Gastroesophageal sphincter (tissue), 4 donors: ENCODE results near the gene RCBTB2. TPM values are rescaled to one million over a fixed set of nuclear protein-coding genes. Genes with fewer than 3 reads are reported as not detected.
A peak's percentile ranks its signal among the peaks of the same experiment; 100 is the strongest.

ENCODE experiments used
- ATAC-seq: fragments of 150-250 bp; one replicate; pipeline ENCODE4 v1.9.1; 2016; ENCODE audit warnings: mild to moderate bottlenecking, moderate library complexity
- H3K27ac ChIP-seq, 4 donors: fragments of 200-600 bp; sonication (generic) in 3 of 4; 1 replicate in 3 of 4; 2 replicates in 1 of 4; pipeline ENCODE4 v1.5.1; 2016 to 2019
- H3K27me3 ChIP-seq: fragments of 200-600 bp; sonication (generic); one replicate; pipeline ENCODE4 v1.5.1; 2019
- H3K36me3 ChIP-seq, 2 donors: fragments of 200-600 bp; sonication (generic); one replicate each; pipeline ENCODE4 v1.5.1; 2019; ENCODE audit warnings: control low read depth in 1 of 2
- H3K4me1 ChIP-seq, 3 donors: fragments of 200-600 bp; sonication (generic); 1 replicate in 2 of 3; 2 replicates in 1 of 3; pipeline ENCODE4 v1.5.1; 2016 to 2019; ENCODE audit warnings: control low read depth in 2 of 3
- H3K4me3 ChIP-seq, 2 donors: fragments of 200-600 bp; sonication (generic); one replicate each; pipeline ENCODE4 v1.5.1; 2019; ENCODE audit warnings: mild to moderate bottlenecking in 1 of 2, moderate library complexity in 1 of 2
- H3K9me3 ChIP-seq, 3 donors: fragments of 200-600 bp; sonication (generic); one replicate each; pipeline ENCODE4 v1.5.1; 2017 to 2019; ENCODE audit warnings: control low read depth in 2 of 3
- CTCF ChIP-seq, 4 experiments: fragments of 200-600 bp in 2 of 4; fragments of 450-650 bp in 2 of 4; sonication (generic) in 1 of 4; IDR thresholded peaks; one replicate each; pipeline ENCODE4 v1.5.1; 2017 to 2019; ENCODE audit warnings: antibody characterized with exemption in 4 of 4, mild to moderate bottlenecking in 2 of 4, moderate library complexity in 2 of 4
- EP300 ChIP-seq: sonication (generic); formaldehyde crosslinking; IDR thresholded peaks from one replicate; pipeline ENCODE4 v1.6.1; 2017; ENCODE audit warnings: antibody characterized with exemption, mild to moderate bottlenecking
- POLR2A ChIP-seq, 2 donors: fragments of 450-650 bp; IDR thresholded peaks; one replicate each; pipeline ENCODE4 v1.6.1; 2017; ENCODE audit warnings: antibody characterized with exemption in 2 of 2, mild to moderate bottlenecking in 2 of 2, moderate library complexity in 1 of 2
- POLR2AphosphoS5 ChIP-seq: sonication (generic); formaldehyde crosslinking; IDR thresholded peaks from one replicate; pipeline ENCODE4 v1.6.1; 2017; ENCODE audit warnings: antibody characterized with exemption
- WGBS, 2 donors: methylation state at CpG; one replicate each; pipeline ENCODE4 v1.1.5; 2018; ENCODE audit warnings: low coverage in 1 of 2; 5-methylcytosine and 5-hydroxymethylcytosine counted together
- total RNA-seq, 4 donors: library from RNA; depleted of rRNA; stranded (reverse); fragments of >200 nt; gene quantifications; one replicate each; pipeline ENCODE4 v1.1.0, GENCODE V29; 2016

RCBTB2 gene
- total RNA-seq, 4 donors from 2014 or later, result 14.9 to 26.1 (median 16.7) TPM

- Histone ChIP-seq H3K4me3 (no peak overlapping the region), H3K27ac (peak overlapping the region in 3 of 4 donors; percentile 31 to 61 (median 39)), H3K9me3 (no peaks in the 10 kb centered on the region), H3K27me3 (no peaks in the 10 kb centered on the region), H3K36me3 (no peaks in the 10 kb centered on the region), H3K4me1 (peaks cover 0 to 26% (median 7%) of the 10 kb centered on the region in 3 donors)
- TF ChIP-seq POLR2AphosphoS5 (no peak), POLR2A (IDR thresholded peaks at IDR 0.05) (no peak), EP300 (no peak), CTCF (IDR thresholded peaks at IDR 0.05) (no peak)
- ATAC-seq, result peak; percentile 55
- WGBS, 2 donors, result 61 to 65% methylated on average over 5 to 7 of the region's 7 CpGs
These were observed 46.5 kb upstream of the RCBTB2 start for GRCh38 chr13:48579165-48579918.

- TF ChIP-seq CTCF (IDR thresholded peaks at IDR 0.05), result no peak
- no peak for TF ChIP-seq POLR2AphosphoS5
- H3K4me1 ChIP-seq, result peaks cover 0 to 19% (median 7%) of the 10 kb centered on the region in 3 donors
- 65% methylated on average over 3 of the region's 3 CpGs; no CpG with 5 or more reads in 1 of the 2 donors for WGBS, 2 donors
- H3K27me3 ChIP-seq, result no peaks in the 10 kb centered on the region
- no peaks in the 10 kb centered on the region for H3K9me3 ChIP-seq
- H3K4me3 ChIP-seq, result no peak overlapping the region
- no peaks in the 10 kb centered on the region for H3K36me3 ChIP-seq
- no peak for ATAC-seq
- H3K27ac ChIP-seq, result peak overlapping the region in 3 of 4 donors; percentile 31 to 61 (median 39)
These were observed 45.8 kb upstream of the RCBTB2 start for GRCh38 chr13:48578516-48579164.

GRCh38 chr13:48576448-48577010 is 43.6 kb upstream of the RCBTB2 start:
- no peaks in the 10 kb centered on the region for H3K36me3 ChIP-seq
- H3K4me3 ChIP-seq, result no peak overlapping the region
- no peak overlapping the region for H3K27ac ChIP-seq
- TF ChIP-seq CTCF (IDR thresholded peaks at IDR 0.05), result no peak
- no peak for TF ChIP-seq POLR2A (IDR thresholded peaks at IDR 0.05)
- no peak for TF ChIP-seq POLR2AphosphoS5
- no peak for TF ChIP-seq EP300
- peaks cover 0 to 32% (median 12%) of the 10 kb centered on the region in 3 donors for H3K4me1 ChIP-seq
- WGBS, 2 donors, result 79 to 80% methylated on average over 5 of the region's 5 CpGs
- H3K9me3 ChIP-seq, result no peaks in the 10 kb centered on the region
- ATAC-seq, result no peak
- no peaks in the 10 kb centered on the region for H3K27me3 ChIP-seq

- no peaks in the 10 kb centered on the region for H3K27me3 ChIP-seq
- no peaks in the 10 kb centered on the region for H3K9me3 ChIP-seq
- no peak for ATAC-seq
- no peak overlapping the region for H3K4me3 ChIP-seq
- no peak for TF ChIP-seq CTCF (IDR thresholded peaks at IDR 0.05)
- no peak for TF ChIP-seq POLR2A (IDR thresholded peaks at IDR 0.05)
- no peak for TF ChIP-seq POLR2AphosphoS5
- TF ChIP-seq EP300, result no peak
- 90 to 94% methylated on average over 3 to 5 of the region's 5 CpGs for WGBS, 2 donors
- H3K27ac ChIP-seq, result no peak overlapping the region
- no peaks in the 10 kb centered on the region for H3K36me3 ChIP-seq
- H3K4me1 ChIP-seq, result peaks cover 0 to 46% (median 18%) of the 10 kb centered on the region in 3 donors
These were observed 42.2 kb upstream of the RCBTB2 start for GRCh38 chr13:48575031-48575430.
